Mucosa of rectum (tissue), 2 donors: Measurements from ENCODE around the gene KCNK3.

ENCODE experiments used
- H3K27ac ChIP-seq, 2 donors: one replicate each; pipeline ENCODE4 v1.7.0; 2013; ENCODE audit warnings: inconsistent platforms in 2 of 2, low read depth in 2 of 2, low read length in 2 of 2
- H3K27me3 ChIP-seq, 2 donors: one replicate each; pipeline ENCODE4 v1.7.0; 2013; ENCODE audit warnings: low read length in 2 of 2; ENCODE audit not compliant: control insufficient read depth in 2 of 2, insufficient read depth in 2 of 2
- H3K36me3 ChIP-seq, 2 donors: one replicate each; pipeline ENCODE4 v1.7.0; 2013; ENCODE audit warnings: low read length in 2 of 2; ENCODE audit not compliant: control insufficient read depth in 2 of 2, insufficient read depth in 2 of 2
- H3K4me1 ChIP-seq, 2 donors: one replicate each; pipeline ENCODE4 v1.7.0; 2013; ENCODE audit warnings: low read length in 2 of 2, mild to moderate bottlenecking in 1 of 2; ENCODE audit not compliant: control insufficient read depth in 2 of 2, insufficient read depth in 2 of 2
- H3K4me3 ChIP-seq, 2 donors: one replicate each; pipeline ENCODE4 v1.7.0; 2013; ENCODE audit warnings: low read length in 2 of 2
- H3K9ac ChIP-seq, 2 donors: one replicate each; pipeline ENCODE4 v1.7.0; 2013; ENCODE audit warnings: low read length in 2 of 2, low read depth in 1 of 2, mild to moderate bottlenecking in 1 of 2
- H3K9me3 ChIP-seq, 2 donors: one replicate each; pipeline ENCODE4 v1.7.0; 2013; ENCODE audit warnings: low read length in 2 of 2; ENCODE audit not compliant: control insufficient read depth in 2 of 2
- donor health status: healthy.
- donor health status: Normal muscosa, but diverticular disease.

The KCNK3 gene

GRCh38 chr2:26710743-26711456, 18.4 kb downstream of the KCNK3 start:
- no peak overlapping the region for H3K27ac ChIP-seq
- H3K36me3 ChIP-seq: no peaks in the 10 kb centered on the region
- H3K27me3 ChIP-seq: no peaks in the 10 kb centered on the region
- no peak overlapping the region for H3K9ac ChIP-seq
- no peak overlapping the region for H3K4me3 ChIP-seq
- no peaks in the 10 kb centered on the region for H3K4me1 ChIP-seq
- H3K9me3 ChIP-seq: no peaks in the 10 kb centered on the region

- Histone ChIP-seq H3K9ac (no peak overlapping the region), H3K4me1 (no peaks in the 10 kb centered on the region), H3K9me3 (no peaks in the 10 kb centered on the region), H3K36me3 (no peaks in the 10 kb centered on the region), H3K27me3 (no peaks in the 10 kb centered on the region), H3K4me3 (no peak overlapping the region), H3K27ac (peak overlapping the region in 1 of 2 donors; percentile 32)
Observed at GRCh38 chr2:26711457-26712161, 19.1 kb downstream of the KCNK3 start.

GRCh38 chr2:26712486-26713465, 20.3 kb downstream of the KCNK3 start:
- peak overlapping the region in 1 of 2 donors; percentile 32 for H3K27ac ChIP-seq

GRCh38 chr2:26715528-26716270, 23.2 kb downstream of the KCNK3 start:
- Histone ChIP-seq H3K9me3 (no peaks in the 10 kb centered on the region), H3K4me1 (peaks cover 3 to 4% of the 10 kb centered on the region in 2 donors), H3K36me3 (no peaks in the 10 kb centered on the region), H3K27me3 (no peaks in the 10 kb centered on the region), H3K9ac (no peak overlapping the region), H3K4me3 (no peak overlapping the region), H3K27ac (no peak overlapping the region)

More at GRCh38 chr2:26712486-26713465, 20.3 kb downstream of the KCNK3 start:
- no peaks in the 10 kb centered on the region for H3K4me1 ChIP-seq
- H3K9me3 ChIP-seq: no peaks in the 10 kb centered on the region
- no peak overlapping the region for H3K4me3 ChIP-seq
- no peak overlapping the region for H3K9ac ChIP-seq
- H3K27me3 ChIP-seq: no peaks in the 10 kb centered on the region
- H3K36me3 ChIP-seq: no peaks in the 10 kb centered on the region

- Histone ChIP-seq H3K9me3 (no peaks in the 10 kb centered on the region), H3K27ac (no peak overlapping the region), H3K36me3 (no peaks in the 10 kb centered on the region), H3K4me1 (peaks cover 9 to 10% of the 10 kb centered on the region in 2 donors), H3K9ac (no peak overlapping the region), H3K4me3 (no peak overlapping the region), H3K27me3 (no peaks in the 10 kb centered on the region)
Observed at GRCh38 chr2:26716340-26716739, 23.8 kb downstream of the KCNK3 start.

GRCh38 chr2:26716769-26717168, 24.2 kb downstream of the KCNK3 start:
- Histone ChIP-seq H3K4me1 (peaks cover 14% of the 10 kb centered on the region in 2 donors), H3K4me3 (no peak overlapping the region), H3K36me3 (no peaks in the 10 kb centered on the region), H3K9ac (no peak overlapping the region), H3K27ac (no peak overlapping the region), H3K9me3 (no peaks in the 10 kb centered on the region), H3K27me3 (no peaks in the 10 kb centered on the region)

- Histone ChIP-seq H3K27me3 (no peaks in the 10 kb centered on the region), H3K27ac (no peak overlapping the region), H3K4me3 (no peak overlapping the region), H3K9ac (no peak overlapping the region), H3K36me3 (no peaks in the 10 kb centered on the region), H3K9me3 (no peaks in the 10 kb centered on the region), H3K4me1 (peaks cover 16 to 17% of the 10 kb centered on the region in 2 donors)
Observed at GRCh38 chr2:26717362-26717761, 24.8 kb downstream of the KCNK3 start.

GRCh38 chr2:26718949-26719686, 26.6 kb downstream of the KCNK3 start:
- no peak overlapping the region for H3K4me3 ChIP-seq
- H3K4me1 ChIP-seq: peaks cover 20 to 24% of the 10 kb centered on the region in 2 donors
- H3K9me3 ChIP-seq: no peaks in the 10 kb centered on the region
- no peak overlapping the region for H3K9ac ChIP-seq
- no peaks in the 10 kb centered on the region for H3K27me3 ChIP-seq
- no peaks in the 10 kb centered on the region for H3K36me3 ChIP-seq
- H3K27ac ChIP-seq: no peak overlapping the region
